Activated CD8-positive, alpha-beta memory T cell treated with anti-CD3 and anti-CD28 coated beads for 24 hours (primary cell): ENCODE data around the gene WDR89.
A peak's percentile ranks its signal among the peaks of the same experiment; 100 is the strongest.
"Not testable (repeated sequence)": the region's sequence is repeated elsewhere in the genome, so short reads cannot be mapped to it uniquely, and the experiment has no call there.

Source experiments
- DNase-seq: peaks from one replicate; pipeline ENCODE4 v3.0.0-alpha.2; 2020

Gene WDR89, protein sequence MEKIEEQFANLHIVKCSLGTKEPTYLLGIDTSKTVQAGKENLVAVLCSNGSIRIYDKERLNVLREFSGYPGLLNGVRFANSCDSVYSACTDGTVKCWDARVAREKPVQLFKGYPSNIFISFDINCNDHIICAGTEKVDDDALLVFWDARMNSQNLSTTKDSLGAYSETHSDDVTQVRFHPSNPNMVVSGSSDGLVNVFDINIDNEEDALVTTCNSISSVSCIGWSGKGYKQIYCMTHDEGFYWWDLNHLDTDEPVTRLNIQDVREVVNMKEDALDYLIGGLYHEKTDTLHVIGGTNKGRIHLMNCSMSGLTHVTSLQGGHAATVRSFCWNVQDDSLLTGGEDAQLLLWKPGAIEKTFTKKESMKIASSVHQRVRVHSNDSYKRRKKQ

DNA sequence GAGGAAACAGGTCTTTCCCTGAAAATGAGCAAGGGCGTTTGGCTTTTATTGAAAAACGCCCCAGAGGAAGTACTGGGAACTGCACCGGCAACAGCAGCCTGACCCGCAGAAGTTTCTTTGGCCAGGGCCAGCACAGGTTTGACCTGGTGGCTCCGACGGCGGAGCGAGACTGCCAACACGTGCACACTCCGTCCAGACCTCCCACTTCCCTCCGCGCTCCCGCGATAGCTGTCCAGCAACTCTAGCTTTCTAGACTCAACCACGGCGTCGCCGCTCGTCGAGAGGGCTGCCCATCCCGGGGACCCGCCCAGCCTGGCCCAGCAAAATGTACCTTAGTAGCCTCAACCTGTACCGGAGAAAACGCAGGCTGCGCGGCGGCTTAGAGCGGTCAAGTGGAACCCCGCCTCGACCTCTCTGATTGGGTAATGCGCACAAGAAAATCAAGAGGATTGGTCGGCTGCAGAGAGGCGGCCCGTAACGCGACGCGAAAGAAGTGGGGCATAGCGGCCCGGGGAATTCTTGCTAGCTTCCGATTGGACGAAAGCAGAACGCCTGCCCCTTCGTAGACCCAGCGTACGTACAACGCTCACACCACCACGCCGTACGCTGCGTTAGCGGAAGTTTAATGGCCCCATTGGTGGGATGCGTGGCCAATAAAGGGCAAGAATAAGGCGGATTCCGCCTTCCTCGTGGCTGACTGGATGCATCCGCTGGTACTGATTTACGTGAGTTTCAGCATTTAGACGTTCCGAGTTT, at the start of gene WDR89:
Gene WDR89 (minus strand): TSS at position 399 of the 756 bp plus-strand sequence. CDS start 41,929 bp downstream, outside the sequence.
- peak; percentile 94 for DNase-seq

DNA sequence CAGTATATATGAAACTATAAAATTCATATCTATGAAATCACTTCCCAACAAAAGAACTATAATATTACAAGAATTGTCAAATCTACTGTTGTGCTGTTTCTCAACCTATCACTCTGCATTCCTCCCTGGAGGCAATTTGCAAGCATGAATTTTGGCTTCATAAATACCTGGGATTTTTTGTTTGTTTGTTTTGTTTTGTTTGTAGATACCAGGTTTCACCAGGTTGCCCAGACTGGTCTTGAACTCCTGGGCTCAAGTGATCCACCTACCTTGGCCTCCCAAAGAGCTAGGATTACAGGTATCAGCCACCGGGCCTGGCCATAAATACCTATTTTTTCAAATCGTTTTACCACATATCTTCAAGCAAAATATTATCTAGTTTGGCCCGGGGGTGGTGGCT, 47.5 kb upstream of the WDR89 start:
- DNase-seq, result no peak

DNA sequence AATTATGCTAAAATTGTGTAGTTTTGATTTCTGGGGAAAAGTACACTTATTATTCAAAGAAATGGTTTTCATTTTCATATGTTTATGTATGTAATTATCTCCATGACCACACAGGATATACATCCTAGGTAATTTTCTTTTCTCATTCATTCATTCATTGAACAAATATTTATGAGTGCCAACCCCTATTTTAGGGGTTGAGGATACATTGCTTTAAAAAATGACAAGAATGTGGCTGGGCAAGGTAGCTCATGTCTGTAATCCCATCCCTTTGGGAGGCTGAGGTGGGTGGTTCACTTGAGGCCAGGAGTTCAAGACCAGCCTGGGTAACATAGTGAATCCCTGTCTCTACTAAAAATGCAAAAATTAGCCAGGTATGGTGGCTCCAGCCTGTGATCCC, 45.3 kb upstream of the WDR89 start:
- no peak for DNase-seq

DNA sequence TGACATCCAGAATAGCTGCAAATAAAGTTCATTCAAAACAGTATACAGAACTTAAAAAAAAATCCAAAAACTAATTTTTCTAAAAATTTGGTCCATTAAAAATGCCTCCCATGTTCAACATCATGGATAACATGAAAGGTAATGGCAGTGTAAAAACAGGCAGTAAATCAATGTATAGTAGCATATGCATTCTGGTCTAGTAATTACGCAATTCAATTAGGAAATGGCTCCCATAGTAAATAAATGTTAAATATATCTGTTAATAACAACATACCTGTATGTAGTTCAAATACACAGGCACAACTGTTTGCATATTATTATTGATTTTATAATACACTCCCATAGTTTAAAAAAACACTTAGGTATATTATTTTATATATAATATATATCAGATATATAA, 43.7 kb upstream of the WDR89 start:
- DNase-seq, result no peak

DNA sequence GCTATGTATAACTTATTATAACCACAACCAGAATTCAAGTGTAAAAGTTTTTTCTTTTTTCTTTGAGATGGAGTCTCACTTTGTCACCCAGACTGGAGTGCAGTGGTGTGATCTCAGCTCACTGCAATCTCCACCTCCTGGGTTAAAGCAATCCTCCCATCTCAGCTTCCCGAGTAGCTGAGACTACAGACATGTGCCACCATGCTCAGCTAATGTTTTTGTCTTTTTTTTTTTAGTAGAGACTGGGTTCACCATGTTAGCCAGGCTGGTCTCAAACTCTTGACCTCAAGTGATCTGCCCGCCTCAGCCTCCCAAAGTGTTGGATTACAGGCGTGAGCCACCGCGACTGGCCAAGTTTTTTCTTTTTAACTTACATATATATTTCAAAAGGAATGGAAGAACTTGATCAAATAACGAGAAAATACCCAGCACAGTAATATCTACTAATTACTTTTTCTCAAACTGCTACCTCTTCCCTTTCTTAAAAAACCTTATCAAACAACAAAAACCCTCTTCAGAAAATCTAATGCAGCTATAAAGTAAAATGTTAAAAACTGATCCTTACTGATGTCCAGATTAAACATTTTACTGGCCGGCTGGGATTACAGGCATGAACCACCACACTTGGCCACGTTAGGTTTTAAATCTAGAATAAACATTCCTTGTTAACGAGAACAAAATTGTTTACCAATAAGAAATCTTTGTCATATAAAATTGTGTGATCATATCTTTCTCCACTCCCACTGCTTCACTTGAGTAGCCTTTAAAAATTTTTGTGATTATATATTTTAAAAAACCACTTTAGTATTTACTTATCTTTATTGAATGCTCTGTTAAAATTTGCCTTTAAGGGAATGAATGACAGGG, 41.3 kb upstream of the WDR89 start:
- no peak for DNase-seq

DNA sequence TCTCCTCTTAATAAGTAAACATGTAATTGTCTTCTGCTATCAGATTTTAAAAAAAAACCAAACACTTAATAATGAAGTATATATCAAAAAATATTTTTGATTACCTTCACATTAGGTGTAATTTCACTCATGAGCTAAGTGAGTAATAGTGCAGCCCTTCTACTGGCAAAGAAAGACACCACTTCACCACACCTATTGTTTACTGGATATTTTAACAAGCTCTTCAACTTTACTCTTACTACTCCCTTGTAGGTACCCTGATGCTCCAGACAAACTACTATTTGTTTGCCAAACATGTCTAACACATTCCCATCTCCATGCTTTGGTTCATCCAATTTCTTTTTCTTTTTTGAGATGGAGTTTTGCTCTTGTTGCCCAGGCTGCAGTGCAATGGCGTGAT, 36.9 kb upstream of the WDR89 start:
- no peak for DNase-seq

DNA sequence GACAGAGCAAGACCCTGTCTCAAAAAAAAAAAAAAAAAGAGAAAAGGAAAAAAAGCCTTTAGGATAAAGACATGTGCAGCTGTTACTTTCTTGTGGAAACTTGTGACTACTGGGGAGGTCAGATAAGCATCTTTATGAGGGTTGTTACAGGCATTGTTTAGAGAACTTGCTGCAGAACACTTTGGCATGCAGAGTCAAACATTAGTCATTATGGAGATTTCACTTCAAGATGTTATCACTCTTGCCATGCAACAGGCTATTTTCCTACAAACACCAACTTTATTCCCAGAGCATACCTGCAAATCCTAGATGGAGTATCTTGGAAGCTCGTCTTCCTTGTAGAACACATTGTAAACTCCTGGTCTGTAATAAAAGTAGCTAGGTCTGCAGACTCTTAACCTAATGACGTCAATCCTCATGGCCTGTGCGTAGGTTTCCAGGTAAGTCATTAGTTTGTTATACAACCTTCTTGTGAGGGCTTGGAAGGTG, 36.3 kb upstream of the WDR89 start:
- DNase-seq, result no peak

DNA sequence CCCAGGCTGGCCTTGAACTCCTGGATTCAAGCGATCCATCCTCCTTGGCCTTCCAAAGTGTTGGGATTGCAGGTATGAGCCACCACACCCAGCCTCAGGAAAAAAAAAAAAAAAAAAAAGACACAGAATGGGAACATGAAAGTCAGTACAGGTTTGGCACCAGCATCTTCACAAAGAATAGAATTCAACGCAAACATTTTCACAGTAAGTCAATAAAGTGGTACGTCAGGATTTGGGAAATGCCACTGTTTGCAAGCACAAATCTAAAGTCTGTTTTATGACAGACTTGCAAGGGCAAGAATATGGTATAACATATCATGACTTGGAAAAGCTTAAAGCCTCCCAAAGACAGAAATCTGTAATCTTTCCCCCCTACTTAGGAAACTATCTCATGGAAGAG, 34.9 kb upstream of the WDR89 start:
- no peak for DNase-seq

DNA sequence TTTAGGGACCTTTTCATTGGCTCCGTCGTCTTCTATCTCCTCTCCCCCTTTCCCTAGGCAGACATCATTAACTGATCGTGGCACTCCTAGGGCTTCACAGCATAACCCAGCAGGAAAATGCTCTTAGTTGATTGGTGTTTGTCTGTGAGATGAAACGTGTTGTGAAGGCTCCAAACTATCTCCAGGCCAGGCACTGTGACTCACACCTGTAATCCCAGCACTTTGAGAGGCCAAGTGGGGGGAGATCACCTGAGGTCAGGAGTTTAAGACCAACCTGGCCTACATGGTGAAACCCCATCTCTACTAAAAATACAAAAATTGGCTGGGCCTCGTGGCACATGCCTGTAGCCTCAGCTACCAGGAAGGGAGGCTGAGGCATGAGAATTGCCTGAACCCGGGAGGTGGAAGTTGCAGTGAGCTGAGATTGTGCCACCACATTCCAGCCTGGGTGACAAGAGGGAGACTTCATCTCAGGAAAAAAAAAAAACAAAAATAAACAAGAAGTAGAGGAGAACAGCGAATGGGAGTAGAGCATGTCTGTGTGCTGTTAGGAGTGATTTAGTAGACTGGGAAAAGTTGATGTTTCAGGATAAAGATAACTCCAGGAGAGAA, 32.3 kb upstream of the WDR89 start:
- DNase-seq, result no peak

DNA sequence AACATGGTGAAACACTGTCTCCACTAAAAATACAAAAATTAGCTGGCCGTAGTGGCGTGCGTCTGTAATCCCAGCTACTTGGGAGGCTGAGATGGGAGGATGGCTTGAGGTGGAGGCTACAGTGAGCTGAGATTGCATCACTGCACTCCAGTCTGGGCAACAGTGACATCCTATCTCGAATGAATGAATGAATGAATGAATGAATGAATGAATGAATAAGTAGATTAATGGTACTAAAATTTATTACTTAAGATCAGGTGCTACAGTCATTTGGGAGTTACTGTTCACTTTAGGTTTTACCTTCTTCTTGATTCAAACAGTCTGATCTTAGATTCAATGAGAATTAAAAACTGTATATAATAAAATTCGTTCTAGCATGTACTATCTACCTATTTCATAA, 31.6 kb upstream of the WDR89 start:
- no peak for DNase-seq

DNA sequence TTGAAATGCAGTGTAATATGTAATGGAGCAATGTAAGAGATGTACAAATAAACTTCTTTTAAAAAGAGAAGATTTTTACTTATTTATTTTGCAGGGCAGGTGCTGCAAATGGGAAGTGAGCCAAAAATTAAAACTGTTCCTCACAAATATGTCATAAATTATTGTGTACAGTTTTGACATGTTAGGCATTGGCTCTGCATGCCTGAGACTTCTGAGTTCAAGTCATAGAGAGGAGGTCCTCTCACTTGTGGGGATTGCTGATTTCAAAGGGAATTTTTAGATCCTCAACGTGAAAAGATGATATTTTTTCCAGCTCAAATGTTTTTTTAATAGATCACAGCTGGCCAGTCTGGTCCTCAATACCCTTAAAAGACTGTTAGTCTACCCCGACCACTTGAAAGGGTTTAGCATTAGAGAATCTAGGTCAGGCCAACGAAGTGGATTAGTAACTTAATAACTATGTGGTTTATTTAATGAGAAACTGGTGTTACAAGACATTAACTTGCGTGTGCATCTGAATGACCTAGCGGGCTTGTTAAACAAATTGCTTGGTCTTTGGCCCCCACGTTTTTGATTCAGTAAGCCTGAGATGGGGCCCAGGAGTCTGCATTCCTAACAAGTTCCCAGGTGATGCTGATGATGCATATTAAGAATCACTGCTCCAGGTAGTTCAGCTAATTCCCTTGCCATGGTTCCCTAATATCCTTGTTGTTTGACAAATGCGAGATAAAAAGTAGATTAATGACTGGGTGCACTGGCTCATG, 30.9 kb upstream of the WDR89 start:
- no peak for DNase-seq

DNA sequence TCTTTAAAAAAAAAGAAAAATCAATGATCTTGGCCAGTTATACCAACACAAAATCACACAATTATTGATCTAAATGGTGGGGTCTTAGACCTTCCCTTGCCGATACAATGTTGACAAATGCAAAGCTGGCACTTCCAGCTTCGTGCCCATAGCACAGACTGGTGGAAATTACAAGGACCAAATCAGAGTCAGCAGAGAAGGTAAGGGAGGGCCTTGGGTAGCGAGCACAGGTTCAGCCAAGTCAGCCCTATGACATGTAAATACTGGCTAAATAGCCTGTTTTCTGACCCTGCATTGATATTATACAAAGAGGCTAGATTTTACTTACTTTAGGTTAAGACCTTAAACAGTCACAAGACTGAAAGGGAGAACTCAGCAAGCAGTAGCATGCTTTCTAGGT, 30.3 kb upstream of the WDR89 start:
- DNase-seq, result no peak

DNA sequence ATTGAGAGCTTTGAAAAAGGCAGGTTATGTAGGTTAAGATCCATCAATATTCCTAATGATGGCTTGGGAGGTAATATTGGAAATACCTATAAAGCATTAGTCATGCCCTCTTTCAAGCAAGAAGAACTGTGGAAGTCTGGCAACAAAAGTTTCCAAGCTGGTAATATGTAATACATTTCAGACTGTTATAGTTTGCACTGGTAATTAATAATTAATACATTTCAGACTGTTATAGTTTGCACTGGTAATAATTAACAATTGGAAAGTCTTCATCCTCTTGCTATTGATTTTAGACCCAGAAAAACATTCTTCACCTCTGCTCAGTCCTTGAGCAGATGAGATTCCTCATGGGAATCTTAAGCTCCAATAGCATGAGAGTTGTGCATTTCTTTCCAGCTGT, 29.0 kb upstream of the WDR89 start:
- DNase-seq, result no peak

DNA sequence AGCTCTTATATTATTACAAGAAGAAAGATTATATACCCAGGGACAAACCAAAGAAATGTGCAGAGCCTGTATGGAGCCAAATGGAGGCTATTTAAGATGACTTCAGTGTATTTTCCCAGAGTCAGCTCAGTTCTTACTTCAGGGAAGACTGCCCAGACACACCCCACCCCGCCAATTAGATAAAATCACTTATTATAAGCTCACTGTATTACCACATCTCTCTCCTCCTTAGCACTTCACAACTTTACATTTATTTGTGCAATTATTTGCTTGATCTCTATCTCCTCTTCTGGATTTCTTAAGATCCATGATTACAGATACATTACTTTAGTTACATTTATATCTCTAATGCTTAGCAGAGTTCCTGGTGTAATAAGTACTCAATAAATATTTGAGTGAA, 24.7 kb upstream of the WDR89 start:
- no peak for DNase-seq

DNA sequence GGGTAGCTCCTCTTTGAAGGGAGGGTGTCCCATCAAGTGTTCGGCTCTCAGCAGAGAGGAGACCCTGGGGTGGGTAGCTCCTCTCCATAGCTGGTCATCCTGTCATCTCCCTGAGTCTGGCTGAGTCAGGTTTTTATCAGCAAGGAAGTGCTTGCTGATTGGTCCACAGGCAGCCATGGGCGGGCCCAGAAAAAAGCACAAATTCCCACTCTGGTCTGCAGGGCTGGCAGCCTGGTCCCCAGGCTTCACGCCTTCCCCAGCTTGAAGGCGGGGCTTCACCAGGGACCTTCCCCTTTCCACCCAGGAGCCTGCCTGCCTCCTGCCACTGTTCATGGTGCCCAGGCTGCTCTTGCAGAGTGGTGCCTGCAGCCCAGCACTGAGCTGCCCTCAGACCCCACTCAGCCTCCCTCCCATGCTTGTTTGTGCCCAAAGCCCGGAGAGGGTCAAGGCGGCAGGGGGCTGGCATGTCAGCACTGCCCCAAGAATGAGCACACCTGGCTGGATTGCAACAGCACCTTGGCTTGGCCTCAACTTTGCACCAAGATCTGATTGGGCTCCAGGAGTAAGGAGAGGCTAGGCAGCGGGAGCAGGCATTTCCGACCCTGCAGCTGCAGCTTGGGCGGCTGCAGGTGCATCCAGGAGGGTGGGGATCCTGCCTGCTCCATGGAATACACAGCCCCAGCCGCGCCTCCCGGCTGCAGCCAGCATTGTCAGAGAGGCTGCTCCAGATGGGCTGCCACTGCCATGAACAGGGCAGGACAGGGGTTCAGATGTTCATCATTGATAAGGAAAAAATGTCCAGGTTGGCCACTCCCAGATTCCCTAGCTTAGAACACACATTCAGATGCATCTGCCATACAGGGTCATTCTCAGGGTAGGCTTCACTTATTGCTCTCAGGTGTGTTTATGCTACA, 22.0 kb upstream of the WDR89 start:
- DNase-seq, result no peak

DNA sequence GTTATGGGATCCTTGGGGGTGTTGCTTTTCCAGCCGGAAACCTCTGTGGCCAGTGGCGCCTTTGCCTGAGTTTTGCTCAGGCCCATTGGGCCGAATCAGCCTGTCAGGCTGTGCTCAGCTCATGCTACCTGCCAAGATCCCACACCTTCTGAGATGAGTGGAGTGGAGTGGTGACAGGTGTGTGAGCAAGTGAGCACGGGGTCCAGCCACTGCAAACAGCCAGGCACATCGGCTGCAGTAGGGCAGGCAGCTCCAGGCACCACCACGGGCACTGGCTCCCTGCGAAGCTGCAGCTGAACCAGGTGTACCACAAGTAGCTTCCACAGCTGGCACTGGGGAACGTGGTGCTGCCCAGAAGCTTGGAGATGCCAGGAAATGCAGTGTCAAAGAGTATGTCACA, 21.1 kb upstream of the WDR89 start:
- no peak for DNase-seq

DNA sequence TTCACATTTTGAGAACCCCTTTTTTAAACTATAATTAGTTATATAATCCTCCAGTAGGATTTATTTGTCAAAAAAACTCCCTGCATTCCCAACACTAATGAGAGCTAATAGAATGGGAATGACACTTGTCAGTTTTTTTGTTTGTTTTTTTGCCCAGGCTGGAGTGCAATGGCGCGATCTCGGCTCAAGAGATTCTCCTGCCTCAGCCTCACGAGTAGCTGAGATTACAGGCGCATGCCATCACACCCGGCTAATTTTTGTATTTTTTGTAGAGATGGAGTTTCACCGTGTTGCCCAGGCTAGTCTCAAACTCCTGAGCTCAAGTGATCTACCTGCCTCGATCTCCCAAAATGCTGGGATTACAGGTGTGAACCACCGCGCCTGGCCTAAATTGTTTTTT, 20.2 kb upstream of the WDR89 start:
- DNase-seq, result not testable (repeated sequence)

DNA sequence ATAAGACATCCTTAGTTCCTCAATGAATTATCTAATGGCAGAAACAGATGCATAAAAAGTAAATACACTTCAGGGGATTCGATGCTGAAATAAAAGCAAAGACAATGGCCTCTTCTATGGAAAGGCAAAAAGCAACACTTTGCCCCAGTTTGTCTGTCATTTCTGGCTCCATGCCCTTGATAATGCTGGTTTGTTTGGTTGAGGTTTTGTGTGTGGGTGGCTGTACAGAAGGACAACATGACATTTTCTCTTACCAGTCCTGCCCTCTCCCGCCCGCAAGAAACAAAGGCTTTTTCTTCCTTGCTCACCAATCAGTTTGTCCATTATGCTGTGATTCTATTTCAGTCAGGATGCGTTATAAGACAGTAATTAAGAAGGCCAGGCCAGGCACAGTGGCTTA, 18.1 kb upstream of the WDR89 start:
- no peak for DNase-seq

DNA sequence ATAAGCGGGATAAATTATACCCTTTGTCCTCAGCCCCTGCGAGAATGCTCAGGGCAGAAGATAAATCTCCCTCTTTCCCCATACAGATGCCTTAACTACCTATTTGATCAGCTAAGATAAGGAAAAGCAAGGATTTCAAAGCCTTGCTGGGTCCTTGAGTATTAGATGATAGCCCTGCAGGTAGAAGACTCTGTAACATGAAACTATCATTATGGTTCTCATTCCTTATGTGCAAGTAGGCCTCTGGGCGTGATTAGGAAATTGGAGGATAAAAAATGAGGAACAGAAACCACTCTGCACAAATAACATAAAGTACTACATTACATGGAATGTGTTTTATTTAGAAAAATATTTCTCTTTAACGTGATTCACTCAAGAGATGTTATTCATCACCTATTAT, 14.5 kb upstream of the WDR89 start:
- DNase-seq, result no peak

DNA sequence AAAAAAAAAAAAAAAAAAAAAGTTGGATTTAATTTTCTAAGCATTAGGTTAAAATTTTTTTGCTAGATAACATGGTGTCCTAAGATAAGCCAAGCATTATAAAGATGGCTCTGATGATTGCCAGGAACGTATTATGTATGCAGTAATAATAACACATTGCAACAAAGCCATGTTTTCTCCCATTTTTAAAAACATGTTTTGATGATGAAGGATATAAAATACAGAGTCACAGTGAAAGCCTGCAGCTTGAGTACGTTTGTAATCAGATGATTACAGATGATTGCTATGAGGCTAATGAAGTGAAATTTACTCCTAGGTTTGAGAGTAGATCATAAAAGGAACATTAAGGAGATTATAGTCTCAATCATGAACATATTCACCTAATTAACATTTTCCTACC, 13.3 kb upstream of the WDR89 start:
- DNase-seq, result no peak

DNA sequence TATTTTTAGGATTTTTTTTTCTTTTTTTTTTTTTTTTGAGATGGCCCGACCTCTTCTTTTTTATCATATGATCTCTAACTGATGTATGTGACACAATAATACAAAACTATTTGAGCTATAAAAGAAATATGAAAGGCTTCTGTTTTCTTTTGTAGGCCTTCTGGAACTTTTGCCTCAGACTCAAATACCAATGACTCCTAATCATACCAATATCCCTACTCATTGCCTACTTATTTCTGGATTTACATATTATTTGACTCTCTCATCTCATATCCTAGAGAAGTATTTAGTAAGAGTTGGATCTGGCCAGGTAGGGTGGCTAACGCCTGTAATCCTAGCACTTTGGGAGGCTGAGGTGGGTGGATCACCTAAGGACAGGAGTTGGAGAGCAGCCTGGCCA, 12.7 kb upstream of the WDR89 start:
- no peak for DNase-seq
